GM18873 (cell line): ENCODE results near the gene CEP250.

ENCODE experiments used
- ATAC-seq: cut with Tn5 transposase; IDR thresholded peaks from one replicate; pipeline ENCODE4 v1.9.1; 2021; ENCODE audit warnings: mild to moderate bottlenecking, moderate library complexity, moderate number of reproducible peaks; ENCODE audit not compliant: unreplicated experiment, low FRiP score

Gene CEP250

DNA sequence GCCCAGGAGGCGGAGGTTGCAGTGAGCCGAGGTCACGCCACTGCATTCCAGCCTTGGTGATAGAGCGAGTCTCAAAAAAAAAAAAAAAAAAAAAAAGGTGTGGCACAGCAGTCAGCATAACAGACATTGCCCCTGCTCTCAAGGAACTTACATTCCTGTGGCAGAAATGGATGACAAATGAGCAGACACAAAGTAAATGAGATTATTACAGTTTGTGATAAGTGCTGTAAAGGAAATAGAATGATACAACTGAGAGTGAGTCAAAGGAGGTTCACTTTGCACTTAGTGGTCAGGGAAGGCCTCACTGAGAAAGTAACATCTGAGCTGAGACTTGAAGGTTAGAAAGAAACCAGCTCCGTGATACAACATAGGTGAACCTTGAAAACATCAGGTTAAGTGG is 36.4 kb downstream of the CEP250 start:
- no peak for ATAC-seq

DNA sequence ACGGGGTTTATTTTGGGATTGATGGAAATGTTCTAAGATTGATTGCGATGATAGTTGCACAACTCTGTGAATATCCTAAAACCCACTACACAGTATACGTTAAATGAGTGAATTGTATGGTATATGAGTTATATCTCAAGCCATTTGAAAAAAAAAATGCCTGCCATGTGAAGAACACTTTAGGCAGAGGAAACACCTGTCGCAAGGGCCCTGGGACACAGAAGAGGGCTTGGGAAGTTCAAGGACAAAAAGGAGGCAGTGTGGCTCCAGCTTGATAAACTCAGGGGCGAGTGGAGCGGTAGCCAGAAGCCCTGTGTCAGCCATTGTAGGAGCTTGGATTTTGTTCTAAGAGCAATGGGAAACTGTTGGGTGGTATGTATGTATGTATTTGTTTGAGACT is 37.0 kb downstream of the CEP250 start:
- no peak for ATAC-seq

DNA sequence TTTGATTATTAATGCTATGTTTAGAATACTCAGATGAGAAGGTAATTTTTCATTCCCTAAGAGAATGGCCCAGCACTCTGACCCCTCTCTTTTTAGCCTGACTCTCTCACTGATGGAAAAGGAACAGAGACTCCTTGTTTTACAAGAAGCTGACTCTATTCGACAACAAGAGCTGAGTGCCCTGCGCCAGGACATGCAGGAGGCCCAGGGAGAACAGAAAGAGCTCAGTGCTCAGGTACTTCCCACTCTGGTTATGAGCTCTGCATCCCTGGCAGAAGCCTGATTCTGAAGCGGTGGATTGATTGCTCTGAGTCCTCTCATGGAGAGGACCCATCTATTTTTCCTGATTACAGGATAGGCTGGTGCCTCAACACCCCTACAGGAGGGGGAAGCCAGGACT is 41.1 kb downstream of the CEP250 start:
- no peak for ATAC-seq

DNA sequence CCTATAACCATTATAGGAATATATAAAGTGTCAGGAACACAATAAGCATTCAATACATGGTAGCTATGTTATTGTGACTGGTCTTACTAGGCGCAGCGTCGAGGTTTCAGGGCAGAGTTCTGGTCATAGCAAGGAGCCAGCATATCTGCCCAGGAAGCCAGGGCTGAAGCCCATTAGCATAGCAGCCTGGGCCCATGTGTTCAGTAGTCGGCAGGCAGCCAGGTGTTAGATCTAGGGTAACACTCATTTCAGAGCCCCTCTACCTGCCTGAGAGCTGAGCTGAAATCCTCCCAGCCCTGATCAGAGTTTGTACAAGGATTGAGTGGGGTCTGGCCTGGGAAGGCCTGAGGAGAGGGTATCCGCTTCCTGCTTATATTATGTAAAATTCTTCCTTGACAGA is 41.9 kb downstream of the CEP250 start:
- ATAC-seq, result no peak

DNA sequence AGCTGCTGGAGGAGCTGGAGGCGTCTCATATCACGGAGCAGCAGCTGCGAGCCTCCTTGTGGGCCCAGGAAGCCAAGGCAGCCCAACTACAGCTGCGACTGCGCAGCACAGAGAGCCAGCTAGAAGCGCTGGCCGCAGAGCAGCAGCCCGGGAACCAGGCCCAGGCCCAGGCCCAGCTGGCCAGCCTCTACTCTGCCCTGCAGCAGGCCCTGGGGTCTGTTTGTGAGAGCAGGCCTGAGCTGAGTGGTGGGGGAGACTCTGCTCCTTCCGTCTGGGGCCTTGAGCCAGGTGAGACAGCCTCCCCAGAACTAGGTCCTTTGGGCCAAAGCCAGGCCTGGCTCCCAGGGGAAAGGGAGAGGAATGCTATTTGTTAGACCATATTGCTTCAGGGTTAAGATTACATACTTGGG is 42.4 kb downstream of the CEP250 start:
- ATAC-seq, result no peak

DNA sequence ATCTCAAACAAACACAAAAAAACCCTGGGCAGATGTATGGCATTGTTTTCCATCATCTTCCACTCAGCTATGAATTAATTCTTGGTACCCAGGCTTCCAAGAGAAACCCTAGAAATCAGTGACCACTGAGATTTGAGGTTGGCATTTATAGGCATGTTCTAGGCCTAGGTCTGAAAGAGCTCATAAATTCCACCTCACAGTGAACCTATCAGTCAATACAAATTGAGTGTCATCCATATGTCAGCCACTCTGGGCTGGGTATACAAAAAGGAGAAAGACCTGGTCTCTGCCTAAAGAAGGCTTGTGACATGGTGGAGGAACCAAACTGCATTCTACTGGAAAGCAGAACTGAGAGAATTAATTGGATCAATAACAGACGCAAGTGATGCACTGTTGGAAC is 43.9 kb downstream of the CEP250 start:
- no peak for ATAC-seq

DNA sequence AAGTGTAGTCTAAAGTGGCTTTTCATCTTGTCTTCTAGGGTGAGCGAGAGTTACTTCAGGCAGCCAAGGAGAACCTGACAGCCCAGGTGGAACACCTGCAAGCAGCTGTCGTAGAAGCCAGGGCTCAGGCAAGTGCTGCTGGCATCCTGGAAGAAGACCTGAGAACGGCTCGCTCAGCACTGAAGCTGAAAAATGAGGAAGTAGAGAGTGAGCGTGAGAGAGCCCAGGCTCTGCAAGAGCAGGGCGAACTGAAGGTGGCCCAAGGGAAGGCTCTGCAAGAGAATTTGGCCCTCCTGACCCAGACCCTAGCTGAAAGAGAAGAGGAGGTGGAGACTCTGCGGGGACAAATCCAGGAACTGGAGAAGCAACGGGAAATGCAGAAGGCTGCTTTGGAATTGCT is 47.0 kb downstream of the CEP250 start:
- ATAC-seq, result no peak

DNA sequence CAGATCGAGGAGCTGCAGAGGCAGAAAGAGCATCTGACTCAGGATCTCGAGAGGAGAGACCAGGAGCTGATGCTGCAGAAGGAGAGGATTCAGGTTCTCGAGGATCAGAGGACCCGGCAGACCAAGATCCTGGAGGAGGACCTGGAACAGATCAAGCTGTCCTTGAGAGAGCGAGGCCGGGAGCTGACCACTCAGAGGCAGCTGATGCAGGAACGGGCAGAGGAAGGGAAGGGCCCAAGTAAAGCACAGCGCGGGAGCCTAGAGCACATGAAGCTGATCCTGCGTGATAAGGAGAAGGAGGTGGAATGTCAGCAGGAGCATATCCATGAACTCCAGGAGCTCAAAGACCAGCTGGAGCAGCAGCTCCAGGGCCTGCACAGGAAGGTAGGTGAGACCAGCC is 47.9 kb downstream of the CEP250 start:
- no peak for ATAC-seq

DNA sequence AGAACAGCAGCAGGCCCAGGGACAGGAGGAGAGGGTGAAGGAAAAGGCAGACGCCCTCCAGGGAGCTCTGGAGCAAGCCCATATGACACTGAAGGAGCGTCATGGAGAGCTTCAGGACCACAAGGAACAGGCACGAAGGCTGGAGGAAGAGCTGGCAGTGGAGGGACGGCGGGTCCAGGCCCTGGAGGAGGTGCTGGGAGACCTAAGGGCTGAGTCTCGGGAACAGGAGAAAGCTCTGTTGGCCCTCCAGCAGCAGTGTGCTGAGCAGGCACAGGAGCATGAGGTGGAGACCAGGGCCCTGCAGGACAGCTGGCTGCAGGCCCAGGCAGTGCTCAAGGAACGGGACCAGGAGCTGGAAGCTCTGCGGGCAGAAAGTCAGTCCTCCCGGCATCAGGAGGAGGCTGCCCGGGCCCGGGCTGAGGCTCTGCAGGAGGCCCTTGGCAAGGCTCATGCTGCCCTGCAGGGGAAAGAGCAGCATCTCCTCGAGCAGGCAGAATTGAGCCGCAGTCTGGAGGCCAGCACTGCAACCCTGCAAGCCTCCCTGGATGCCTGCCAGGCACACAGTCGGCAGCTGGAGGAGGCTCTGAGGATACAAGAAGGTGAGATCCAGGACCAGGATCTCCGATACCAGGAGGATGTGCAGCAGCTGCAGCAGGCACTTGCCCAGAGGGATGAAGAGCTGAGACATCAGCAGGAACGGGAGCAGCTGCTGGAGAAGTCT is 48.6 kb downstream of the CEP250 start:
- no peak for ATAC-seq

DNA sequence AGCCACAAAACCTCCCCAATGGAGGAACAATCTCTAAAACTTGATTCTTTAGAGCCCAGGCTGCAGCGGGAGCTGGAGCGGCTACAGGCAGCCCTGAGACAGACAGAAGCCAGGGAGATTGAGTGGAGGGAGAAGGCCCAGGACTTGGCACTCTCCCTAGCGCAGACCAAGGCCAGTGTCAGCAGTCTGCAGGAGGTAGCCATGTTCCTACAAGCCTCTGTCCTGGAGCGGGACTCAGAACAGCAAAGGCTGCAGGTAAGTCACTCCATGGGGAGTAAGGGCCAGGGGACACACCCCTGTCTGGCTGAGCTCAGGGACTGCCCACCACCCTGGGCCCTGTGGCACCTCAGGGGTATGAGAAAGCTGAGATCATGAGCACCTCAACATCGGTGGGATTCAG is 49.4 kb downstream of the CEP250 start:
- ATAC-seq, result no peak

DNA sequence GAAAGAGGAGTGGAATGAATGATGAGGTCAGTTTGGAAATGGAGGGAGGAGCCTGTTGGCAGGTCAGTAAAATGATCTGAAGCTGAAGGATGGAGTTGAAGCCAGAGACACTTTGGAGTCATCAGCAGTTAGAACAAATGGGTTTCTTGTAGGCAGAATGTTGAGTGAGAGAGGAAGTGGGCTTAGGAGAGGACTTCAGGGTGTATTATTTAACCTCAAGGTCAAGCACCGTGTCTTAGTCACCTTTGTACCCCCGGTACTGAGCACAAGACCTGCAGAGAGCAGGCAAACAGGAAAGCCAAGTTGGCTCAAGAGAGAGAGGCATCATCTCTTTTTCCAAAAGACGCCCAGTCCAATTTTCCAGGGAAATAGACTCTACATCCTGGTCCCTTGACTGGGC is 50.8 kb downstream of the CEP250 start:
- no peak for ATAC-seq

DNA sequence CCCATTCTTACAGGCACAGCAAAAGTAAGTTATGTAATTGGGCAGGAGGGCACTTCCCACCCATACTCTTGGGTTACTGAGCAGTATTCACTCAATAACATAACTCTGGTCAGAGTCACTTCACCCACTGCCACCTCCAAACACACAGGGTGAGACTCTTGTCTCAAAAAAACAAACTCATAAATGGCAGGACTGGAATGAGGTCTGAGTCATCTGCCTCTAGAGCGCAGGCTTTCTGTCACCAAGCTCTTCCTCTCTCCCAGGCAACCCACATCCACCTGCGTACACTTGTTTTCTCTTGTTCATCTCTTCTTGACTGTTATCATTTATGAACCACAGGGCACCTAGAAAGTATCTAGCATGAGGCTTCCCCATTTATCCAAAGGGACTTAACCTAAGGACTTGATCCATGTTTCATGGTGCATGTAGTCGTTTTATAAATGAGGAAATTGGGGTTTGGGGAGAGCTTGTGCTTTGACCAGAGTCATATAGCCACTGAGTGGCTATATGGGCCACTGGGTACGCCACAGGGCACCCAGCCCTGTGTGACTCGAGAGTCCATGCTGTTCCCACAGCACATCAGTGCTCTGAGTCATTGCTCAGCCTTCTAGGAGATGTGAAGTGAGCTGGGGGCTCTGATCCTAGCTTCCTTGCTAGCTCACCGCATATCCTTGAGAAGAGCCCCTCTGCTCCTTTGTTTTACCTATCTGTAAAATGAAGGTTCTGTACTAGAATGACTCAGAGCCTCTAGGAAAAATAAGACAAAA is 51.7 kb downstream of the CEP250 start:
- ATAC-seq, result no peak

DNA sequence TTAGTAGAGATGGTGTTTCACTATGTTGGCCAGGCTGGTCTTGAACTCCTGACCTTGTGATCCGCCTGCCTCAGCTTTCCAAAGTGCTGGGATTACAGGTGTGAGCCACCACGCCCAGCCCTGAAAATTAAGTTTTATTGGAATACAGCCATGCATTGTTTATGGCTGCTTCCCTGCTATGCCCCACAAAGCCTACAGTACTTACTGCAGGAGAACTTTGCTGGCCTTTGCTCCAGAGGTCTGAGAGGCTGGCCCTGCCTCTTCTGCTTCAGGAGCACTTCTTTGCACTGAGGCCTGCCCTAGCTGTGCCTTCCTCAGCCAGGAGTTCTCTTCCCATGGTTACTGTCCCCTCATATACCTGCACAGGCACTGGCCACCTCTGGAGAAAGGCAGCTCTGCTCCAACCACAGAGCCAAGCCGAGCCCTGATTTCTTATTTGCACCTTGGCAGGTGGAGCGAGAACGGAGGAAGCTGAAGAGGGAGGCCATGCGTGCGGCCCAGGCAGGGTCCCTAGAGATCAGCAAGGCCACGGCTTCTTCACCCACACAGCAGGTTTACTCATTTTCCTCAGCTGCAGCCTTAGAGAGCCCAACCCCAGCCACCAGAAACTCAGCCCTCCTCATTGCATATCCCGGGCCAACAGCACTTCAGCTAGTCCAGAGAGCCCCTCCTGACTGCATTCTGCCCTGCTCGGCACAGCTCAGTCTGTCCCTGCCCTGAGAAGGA is 53.3 kb downstream of the CEP250 start:
- no peak for ATAC-seq

DNA sequence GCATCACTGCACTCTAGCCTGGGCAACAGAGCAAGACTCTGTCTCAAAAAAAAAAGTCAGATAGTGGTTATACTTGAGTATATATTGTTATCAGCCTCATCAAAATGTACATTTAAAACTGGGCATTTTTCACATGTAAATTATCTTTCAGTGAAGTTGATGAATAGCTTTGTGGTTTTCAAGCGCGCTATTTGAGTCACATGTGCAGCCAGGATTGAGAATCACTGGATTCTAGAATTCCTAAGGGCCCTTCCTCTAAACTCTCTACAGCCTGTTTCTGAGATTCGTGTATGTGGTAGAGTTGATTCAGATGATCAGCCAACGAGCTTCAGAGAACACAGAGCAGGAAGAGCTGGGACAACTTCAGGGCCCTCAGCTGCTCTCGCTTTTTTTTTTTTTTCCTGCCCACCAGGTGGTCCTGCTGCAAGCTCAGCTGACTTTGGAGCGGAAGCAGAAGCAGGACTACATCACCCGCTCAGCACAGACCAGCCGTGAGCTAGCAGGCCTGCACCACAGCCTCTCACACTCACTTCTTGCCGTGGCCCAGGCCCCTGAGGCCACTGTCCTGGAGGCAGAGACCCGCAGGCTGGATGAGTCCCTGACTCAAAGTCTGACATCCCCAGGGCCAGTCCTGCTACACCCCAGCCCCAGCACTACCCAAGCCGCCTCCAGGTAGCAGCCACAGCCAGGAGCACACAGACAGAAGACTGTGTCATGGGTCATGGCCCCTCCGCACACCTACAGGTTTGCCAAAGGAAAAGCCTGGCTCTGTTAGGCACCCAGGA is 55.7 kb downstream of the CEP250 start:
- ATAC-seq, result no peak

DNA sequence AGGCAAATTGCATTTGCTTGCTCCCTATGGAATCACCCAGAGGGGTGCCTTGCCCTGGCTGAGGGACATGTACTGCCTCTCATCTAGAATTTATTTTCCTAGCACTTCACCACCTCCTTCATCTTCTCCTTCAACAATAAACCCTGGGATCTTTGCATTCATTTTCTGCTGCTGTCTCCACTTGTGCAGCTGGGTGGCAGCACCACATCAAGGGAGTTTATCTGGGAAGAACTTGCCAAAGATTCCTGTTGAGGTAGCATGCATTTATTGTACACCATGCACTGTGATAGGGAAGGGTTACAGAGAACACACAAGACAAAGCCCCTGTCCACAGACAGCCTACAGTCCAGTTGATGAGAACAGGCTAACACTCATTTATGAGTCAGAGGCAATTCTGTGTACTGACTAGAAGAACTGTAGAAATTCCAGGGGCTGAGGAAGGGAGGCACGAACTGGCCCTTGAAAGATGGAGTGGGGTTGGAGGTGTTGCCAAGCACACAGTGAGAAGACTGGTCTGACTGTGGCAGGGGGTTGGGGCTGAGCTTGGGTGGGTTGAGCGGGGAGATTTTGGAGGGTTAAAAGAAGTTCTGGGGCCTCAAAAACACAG is 56.5 kb downstream of the CEP250 start:
- no peak for ATAC-seq

DNA sequence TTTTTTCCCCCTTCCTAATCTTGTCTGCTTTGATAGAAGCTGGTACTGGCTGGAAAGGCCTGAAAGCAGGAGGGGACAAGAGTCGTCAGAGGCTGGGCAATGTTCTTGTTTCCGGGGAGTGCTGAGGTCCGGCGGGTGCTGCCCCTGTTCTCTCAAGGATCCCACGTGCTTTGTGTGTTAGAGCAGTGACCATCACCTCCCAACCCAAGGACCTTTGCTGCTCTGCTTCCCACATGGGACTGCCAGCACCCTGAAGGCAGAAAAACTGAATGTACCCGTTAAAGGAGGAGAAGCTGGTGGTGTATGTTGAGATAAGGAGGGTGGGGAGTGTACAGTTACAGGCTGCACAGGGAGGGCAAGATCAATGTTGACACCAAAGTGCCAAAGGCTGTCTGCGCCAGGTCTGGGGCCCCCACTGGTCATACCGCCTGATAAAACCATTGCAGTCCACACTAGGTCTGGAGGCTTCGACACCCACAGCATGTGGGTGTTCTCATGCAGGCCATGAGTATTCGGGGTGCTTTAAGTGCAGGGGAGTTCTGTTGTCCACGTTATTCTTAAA is 59.1 kb downstream of the CEP250 start:
- no peak for ATAC-seq

DNA sequence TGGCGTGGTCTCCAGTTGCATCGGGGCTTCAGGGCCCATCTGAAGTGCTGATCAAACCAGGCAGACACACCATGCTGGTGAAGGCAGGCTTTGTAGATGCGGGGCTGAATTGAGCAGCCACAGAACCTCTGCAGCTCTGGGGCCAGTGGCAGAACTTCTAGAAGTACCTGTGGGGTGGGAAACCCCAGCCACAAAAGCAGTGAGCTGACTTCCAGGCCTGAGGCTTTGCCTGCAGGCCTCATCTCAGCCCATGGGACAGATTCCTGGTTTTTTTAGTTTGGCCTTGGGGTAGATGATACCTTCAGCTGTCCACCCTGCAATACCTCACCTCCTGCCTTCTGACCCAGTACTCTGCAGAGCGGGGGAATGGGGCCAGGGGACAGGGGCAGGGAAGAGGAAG is 59.9 kb downstream of the CEP250 start:
- no peak for ATAC-seq

DNA sequence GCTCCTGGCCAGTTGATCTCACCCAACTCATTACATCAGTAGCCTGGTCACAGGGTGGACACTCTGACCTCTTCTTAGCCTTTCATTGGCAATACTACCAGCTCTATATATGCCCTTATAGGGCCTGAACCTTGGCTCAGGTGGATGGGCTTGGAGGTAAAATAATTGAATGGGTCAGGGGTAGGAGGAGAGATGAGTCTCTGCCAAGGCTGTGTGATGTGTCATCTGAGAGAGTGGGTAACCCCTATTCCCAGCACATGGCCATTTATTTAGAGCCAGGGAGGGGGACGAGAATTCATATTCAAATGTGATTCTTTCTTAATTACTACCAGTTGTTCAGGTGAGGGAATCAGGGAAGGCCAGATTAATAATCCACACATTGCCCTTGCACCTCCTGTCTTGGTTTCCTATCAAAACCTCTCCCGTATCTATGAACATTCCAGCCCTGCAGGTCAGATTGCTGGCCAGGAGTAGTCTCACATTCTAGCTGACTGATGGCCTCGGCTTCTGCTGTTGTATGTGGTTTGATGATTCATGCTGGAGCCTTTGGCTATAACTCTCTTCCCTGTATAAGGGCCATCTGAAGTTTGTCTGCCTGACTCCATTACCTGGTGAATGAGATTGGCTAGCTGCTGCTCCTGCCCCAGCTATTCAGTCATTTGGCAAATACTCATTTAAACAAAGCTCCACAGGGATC is 60.7 kb downstream of the CEP250 start:
- no peak for ATAC-seq

DNA sequence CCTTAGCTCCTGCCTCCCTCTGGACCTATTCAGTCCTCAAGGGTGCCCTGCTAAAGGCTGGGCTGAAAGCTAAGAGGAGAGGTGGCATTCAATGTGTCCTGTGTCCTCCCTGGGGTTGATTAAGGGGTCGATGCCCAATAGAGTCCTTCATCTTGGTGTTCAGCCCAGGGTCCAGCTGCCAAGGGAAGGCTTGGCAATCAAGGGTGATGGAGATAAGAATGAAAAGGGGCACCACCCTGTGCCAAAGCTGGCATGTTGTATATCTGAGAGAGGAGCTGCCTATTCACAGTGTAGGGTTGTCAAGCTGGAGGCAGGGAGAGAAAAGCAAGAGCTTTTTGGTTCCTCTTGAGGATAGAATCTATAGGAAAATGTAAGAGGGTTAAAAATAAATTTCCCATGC is 61.7 kb downstream of the CEP250 start:
- ATAC-seq, result no peak
